Mucosa of descending colon (tissue), 3 donors: ENCODE measurements around the gene KIF3B. TPM values are rescaled to one million over a fixed set of nuclear protein-coding genes. Genes with fewer than 3 reads are reported as not detected.

ENCODE experiments used
- ATAC-seq: fragments of 200-7000 bp; cut with Tn5 transposase; one replicate; pipeline ENCODE4 v1.9.1; 2020; ENCODE audit warnings: mild to moderate bottlenecking, moderate library complexity
- DNase-seq, 3 donors: peaks; one replicate each; pipeline ENCODE4 v3.0.0-alpha.2; 2020
- H3K36me3 ChIP-seq: fragments of 200-600 bp; one replicate; pipeline ENCODE4 v1.8.0; 2021; ENCODE audit warnings: low read depth, mild to moderate bottlenecking
- H3K4me1 ChIP-seq: fragments of 200-600 bp; one replicate; pipeline ENCODE4 v1.8.0; 2021; ENCODE audit warnings: low read depth, mild to moderate bottlenecking
- H3K4me3 ChIP-seq: fragments of 200-600 bp; one replicate; pipeline ENCODE4 v1.8.0; 2021; ENCODE audit warnings: mild to moderate bottlenecking
- H3K9me3 ChIP-seq: fragments of 200-600 bp; one replicate; pipeline ENCODE4 v1.8.0; 2021; ENCODE audit warnings: mild to moderate bottlenecking
- CTCF ChIP-seq: fragments of 200-600 bp; IDR thresholded peaks from one replicate; pipeline ENCODE4 v1.8.0; 2022; ENCODE audit warnings: antibody characterized with exemption, mild to moderate bottlenecking
- intact Hi-C, 2 donors: fragments of 100-400 bp; cut with DNase I in 1 of 2; cut with micrococcal nuclease in 1 of 2; formaldehyde crosslinking; loops; one replicate each; pipeline versions ENCODE4 v1.11.0 to v1.11.1; 2022; cut with DNase I, micrococcal nuclease
- total RNA-seq, 3 donors: library from RNA; stranded (reverse); fragmentation: NEBNext Ultra II Directional in 2 of 3; extraction: Animal tissue kit (Norgen Biotek cat#: 25700) in 2 of 3; gene quantifications; one replicate each; pipeline versions ENCODE4 v1.2.1 to v1.2.4, GENCODE V29; 2021 to 2023
- donor health status: DM: no; HTN: no; CAD: no; lungs with moderate emphysema.
- donor health status: DM: no; HTN: no; CAD: no.
- donor health status: DM: no; HTN: yes; CAD: no.

Gene KIF3B
- total RNA-seq, 3 donors from 2014 or later = 39.3 to 54.6 (median 52.0) TPM

GRCh38 chr20:32301719-32302506 is 24.5 kb downstream of the KIF3B start:
- Histone ChIP-seq H3K4me3 (no peak overlapping the region), H3K4me1 (peaks cover 2% of the 10 kb centered on the region), H3K9me3 (no peaks in the 10 kb centered on the region), H3K36me3 (no peaks in the 10 kb centered on the region)
- DNase-seq (no peak), ATAC-seq (no peak)
- intact Hi-C loops = no loop called here
- TF ChIP-seq CTCF = no peak

- Histone ChIP-seq H3K9me3 (no peaks in the 10 kb centered on the region), H3K36me3 (no peaks in the 10 kb centered on the region), H3K4me3 (no peak overlapping the region), H3K4me1 (peaks cover 2% of the 10 kb centered on the region)
- ATAC-seq = no peak
- no peak for DNase-seq
- intact Hi-C loops = no loop called here
- no peak for TF ChIP-seq CTCF
Observed at GRCh38 chr20:32302507-32302872, 25.0 kb downstream of the KIF3B start.

- Histone ChIP-seq H3K4me1 (peaks cover 2% of the 10 kb centered on the region), H3K4me3 (no peak overlapping the region), H3K36me3 (no peaks in the 10 kb centered on the region), H3K9me3 (no peaks in the 10 kb centered on the region)
- intact Hi-C loops = no loop called here
- ATAC-seq (no peak), DNase-seq (no peak)
- no peak for TF ChIP-seq CTCF
Observed at GRCh38 chr20:32304131-32304746, 26.8 kb downstream of the KIF3B start.

- intact Hi-C loops = no loop called here
- no peak for TF ChIP-seq CTCF
- ATAC-seq = peak; percentile 46
- H3K36me3 ChIP-seq = no peaks in the 10 kb centered on the region
- no peaks in the 10 kb centered on the region for H3K4me1 ChIP-seq
- no peak for DNase-seq
- H3K9me3 ChIP-seq = no peaks in the 10 kb centered on the region
- H3K4me3 ChIP-seq = no peak overlapping the region
Observed at GRCh38 chr20:32312718-32313424, 35.4 kb downstream of the KIF3B start.

- H3K4me3 ChIP-seq = no peak overlapping the region
- intact Hi-C loops = no loop called here
- no peaks in the 10 kb centered on the region for H3K4me1 ChIP-seq
- DNase-seq = no peak
- no peaks in the 10 kb centered on the region for H3K36me3 ChIP-seq
- no peak for ATAC-seq
- no peak for TF ChIP-seq CTCF
- H3K9me3 ChIP-seq = no peaks in the 10 kb centered on the region
Observed at GRCh38 chr20:32314768-32315167, 37.3 kb downstream of the KIF3B start.
